ENCODE results near the gene HMCN2.

DNA sequence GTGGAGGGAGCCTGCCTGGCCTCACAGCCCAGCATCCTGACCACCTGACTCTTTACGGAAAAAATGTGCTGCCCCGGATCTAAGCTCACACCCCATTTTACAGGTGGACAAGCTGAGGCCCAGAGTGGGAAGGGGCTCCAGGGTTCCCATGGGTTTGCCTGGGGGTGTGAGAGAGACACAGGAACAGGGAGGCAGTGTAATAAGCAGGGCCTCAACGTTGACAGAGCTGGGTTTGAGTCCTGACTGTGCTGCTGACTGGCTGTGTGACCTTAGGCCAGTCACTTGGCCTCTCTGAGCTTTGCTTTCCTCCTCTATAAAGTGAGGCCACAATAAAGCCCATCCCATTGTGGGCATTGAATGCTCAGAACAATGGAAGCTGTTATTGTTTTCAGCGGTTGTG is 73.7 kb downstream of the HMCN2 start:
- TF ChIP-seq, protein P1, sequence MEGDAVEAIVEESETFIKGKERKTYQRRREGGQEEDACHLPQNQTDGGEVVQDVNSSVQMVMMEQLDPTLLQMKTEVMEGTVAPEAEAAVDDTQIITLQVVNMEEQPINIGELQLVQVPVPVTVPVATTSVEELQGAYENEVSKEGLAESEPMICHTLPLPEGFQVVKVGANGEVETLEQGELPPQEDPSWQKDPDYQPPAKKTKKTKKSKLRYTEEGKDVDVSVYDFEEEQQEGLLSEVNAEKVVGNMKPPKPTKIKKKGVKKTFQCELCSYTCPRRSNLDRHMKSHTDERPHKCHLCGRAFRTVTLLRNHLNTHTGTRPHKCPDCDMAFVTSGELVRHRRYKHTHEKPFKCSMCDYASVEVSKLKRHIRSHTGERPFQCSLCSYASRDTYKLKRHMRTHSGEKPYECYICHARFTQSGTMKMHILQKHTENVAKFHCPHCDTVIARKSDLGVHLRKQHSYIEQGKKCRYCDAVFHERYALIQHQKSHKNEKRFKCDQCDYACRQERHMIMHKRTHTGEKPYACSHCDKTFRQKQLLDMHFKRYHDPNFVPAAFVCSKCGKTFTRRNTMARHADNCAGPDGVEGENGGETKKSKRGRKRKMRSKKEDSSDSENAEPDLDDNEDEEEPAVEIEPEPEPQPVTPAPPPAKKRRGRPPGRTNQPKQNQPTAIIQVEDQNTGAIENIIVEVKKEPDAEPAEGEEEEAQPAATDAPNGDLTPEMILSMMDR (conservative IDR thresholded peaks at IDR 0.05), result no peak
- TF ChIP-seq EZH2 (IDR thresholded peaks at IDR 0.05; ENCODE audit: low read depth), result no peak
